WTC11 (cell line): ENCODE results near the gene RAX2. TPM values are rescaled to one million over a fixed set of nuclear protein-coding genes. Genes with fewer than 3 reads are reported as not detected.

ENCODE experiments used
- ATAC-seq: fragments of 200-7000 bp; cut with Tn5 transposase; 2 replicates; pipeline ENCODE4 v1.10.0; 2021; ENCODE audit warnings: mild to moderate bottlenecking, moderate library complexity
- CTCF ChIA-PET: fragments of 300-600 bp; sonication (Branson Sonifier 250); formaldehyde crosslinking; loops from one replicate; lab custom pipeline; 2021; ENCODE audit warnings: antibody characterized with exemption; lab: Charles Lee
- POLR2A ChIA-PET: fragments of 350-600 bp; sonication (Branson Sonifier 250); formaldehyde crosslinking; loops from one replicate; lab custom pipeline; 2021; ENCODE audit warnings: antibody characterized with exemption; lab: Charles Lee
- DNase-seq: peaks from one replicate; pipeline ENCODE4 v3.0.0; 2021; ENCODE audit warnings: low spot score
- H3K27ac Mint-ChIP-seq: 2 replicates; pipeline ENCODE4 v1.8.0; 2021; ENCODE audit warnings: mixed read lengths
- H3K27me3 Mint-ChIP-seq: 2 replicates; pipeline ENCODE4 v1.8.0; 2021; ENCODE audit warnings: low read depth, mild to moderate bottlenecking, moderate library complexity, mixed read lengths
- H3K36me3 Mint-ChIP-seq: 2 replicates; pipeline ENCODE4 v1.8.0; 2021; ENCODE audit warnings: mixed read lengths
- H3K4me1 Mint-ChIP-seq: 2 replicates; pipeline ENCODE4 v1.8.0; 2022; ENCODE audit warnings: mixed read lengths
- H3K4me3 Mint-ChIP-seq: 2 replicates; pipeline ENCODE4 v1.8.0; 2021; ENCODE audit warnings: mild to moderate bottlenecking, moderate library complexity, mixed read lengths
- H3K9me3 Mint-ChIP-seq: 2 replicates; pipeline ENCODE4 v1.8.0; 2021; ENCODE audit warnings: mixed read lengths
- ATF6 ChIP-seq: sonication (generic); formaldehyde crosslinking; IDR thresholded peaks from 2 replicates; pipeline ENCODE4 v1.8.1; 2023; ENCODE audit warnings: mild to moderate bottlenecking, missing genetic modification reagents
- CBFB ChIP-seq: sonication (generic); formaldehyde crosslinking; IDR thresholded peaks from 2 replicates; pipeline ENCODE4 v1.8.1; 2022; ENCODE audit warnings: mild to moderate bottlenecking, low read depth, missing genetic modification reagents
- GRHL2 ChIP-seq: fragments of 250-450 bp; sonication (Bioruptor Pico); IDR thresholded peaks from 2 replicates; pipeline ENCODE4 v1.8.0; 2022; ENCODE audit warnings: mild to moderate bottlenecking, moderate library complexity; ENCODE audit not compliant: insufficient replicate concordance, severe bottlenecking
- HMGA2 ChIP-seq: fragments of 250-450 bp; sonication (Bioruptor Pico); IDR thresholded peaks from 2 replicates; pipeline ENCODE4 v1.4.0; 2021; ENCODE audit warnings: mild to moderate bottlenecking, moderate library complexity
- JAZF1 ChIP-seq: fragments of 250-450 bp; sonication (Bioruptor Pico); IDR thresholded peaks from 2 replicates; pipeline ENCODE4 v1.9.0; 2021; ENCODE audit warnings: moderate library complexity, mild to moderate bottlenecking, inconsistent platforms
- JUN ChIP-seq: sonication (generic); formaldehyde crosslinking; IDR thresholded peaks from 2 replicates; pipeline ENCODE4 v1.8.0; 2023; ENCODE audit warnings: mild to moderate bottlenecking, missing genetic modification reagents
- SOX15 ChIP-seq: fragments of 250-450 bp; sonication (Bioruptor Pico); IDR thresholded peaks from 2 replicates; pipeline ENCODE4 v1.9.0; 2021; ENCODE audit warnings: mild to moderate bottlenecking
- TP53 ChIP-seq: sonication (generic); formaldehyde crosslinking; IDR thresholded peaks from 2 replicates; pipeline ENCODE4 v1.8.1; 2023; ENCODE audit warnings: mild to moderate bottlenecking, missing genetic modification reagents
- ZNF138 ChIP-seq: sonication (generic); formaldehyde crosslinking; conservative IDR thresholded peaks from 2 replicates; pipeline ENCODE4 v1.8.1; 2022; ENCODE audit warnings: mild to moderate bottlenecking, moderate library complexity, missing genetic modification reagents
- ZNF219 ChIP-seq: sonication (generic); formaldehyde crosslinking; IDR thresholded peaks from 2 replicates; pipeline ENCODE4 v1.8.0; 2023; ENCODE audit warnings: missing genetic modification reagents, mild to moderate bottlenecking, borderline replicate concordance
- ZNF396 ChIP-seq: fragments of 250-450 bp; sonication (Bioruptor Pico); IDR thresholded peaks from 2 replicates; pipeline ENCODE4 v1.8.0; 2021; ENCODE audit warnings: mild to moderate bottlenecking, moderate library complexity, borderline replicate concordance
- ZNF532 ChIP-seq: fragments of 250-450 bp; sonication (Bioruptor Pico); IDR thresholded peaks from 2 replicates; pipeline ENCODE4 v1.9.0; 2021; ENCODE audit warnings: mild to moderate bottlenecking, borderline replicate concordance
- total RNA-seq: library from RNA; stranded (reverse); gene quantifications from 3 replicates; pipeline ENCODE4 v1.2.3, GENCODE V29; 2021
- TF ChIP-seq, protein P1 (sequence below): sonication (generic); formaldehyde crosslinking; IDR thresholded peaks from 2 replicates; pipeline ENCODE4 v1.8.1; 2022; ENCODE audit warnings: missing genetic modification reagents, borderline replicate concordance
- TF ChIP-seq, protein P2 (sequence below): sonication (generic); formaldehyde crosslinking; IDR thresholded peaks from 2 replicates; pipeline ENCODE4 v1.8.1; 2023; ENCODE audit warnings: mild to moderate bottlenecking, missing genetic modification reagents, moderate library complexity
- TF ChIP-seq, protein P3 (sequence below): fragments of 200-600 bp; IDR thresholded peaks from 2 replicates; pipeline ENCODE4 v1.8.0; 2022; ENCODE audit warnings: antibody characterized with exemption

The RAX2 gene
- total RNA-seq, 1 experiment from 2014 or later, result 0.09 TPM

DNA sequence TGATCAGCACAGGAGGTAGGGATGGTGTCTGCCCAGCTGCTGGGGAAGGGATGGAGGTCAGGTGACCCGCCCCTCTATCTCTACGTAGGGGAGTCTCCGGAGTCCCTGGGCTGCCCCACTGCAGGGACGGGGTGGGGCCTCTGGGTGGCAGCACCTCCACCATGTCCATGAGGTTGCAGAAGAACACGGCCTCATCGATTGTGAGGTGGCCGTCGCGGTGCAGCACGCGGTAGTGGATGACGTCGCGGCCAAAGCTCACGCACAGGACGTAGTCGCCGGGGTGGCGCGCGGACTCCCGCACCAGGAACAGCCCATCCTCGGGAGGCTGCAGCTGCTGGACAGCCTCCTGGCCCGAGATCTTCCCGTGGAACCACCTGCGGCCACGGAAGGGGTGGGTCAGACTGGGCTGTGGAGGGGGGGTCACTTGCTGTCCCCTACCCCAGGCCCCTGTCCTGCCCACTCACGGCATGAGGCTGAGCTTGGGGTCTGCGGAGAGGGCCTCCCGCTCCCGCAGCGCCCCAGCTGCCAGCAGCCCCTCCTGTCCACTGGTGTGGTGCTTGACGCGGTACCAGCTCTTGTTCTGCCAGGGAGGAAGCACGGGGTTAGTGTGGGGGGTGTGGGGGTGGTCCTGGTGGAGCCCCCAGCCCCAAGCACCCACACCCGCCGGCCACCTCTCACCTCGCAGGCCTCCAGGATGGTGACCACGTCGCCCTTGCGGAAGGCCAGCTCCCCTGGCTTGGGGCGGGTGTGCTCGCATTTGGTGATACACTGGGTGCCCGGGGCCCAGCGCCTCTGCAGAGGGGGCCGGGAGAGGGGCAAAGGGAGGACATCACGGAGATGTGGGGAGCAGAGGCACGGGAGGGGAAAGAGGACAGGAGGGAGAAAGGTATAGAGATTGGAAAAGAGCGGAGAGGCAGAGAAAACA, 11.9 kb upstream of the RAX2 start (continued):
- TF ChIP-seq, protein P1, sequence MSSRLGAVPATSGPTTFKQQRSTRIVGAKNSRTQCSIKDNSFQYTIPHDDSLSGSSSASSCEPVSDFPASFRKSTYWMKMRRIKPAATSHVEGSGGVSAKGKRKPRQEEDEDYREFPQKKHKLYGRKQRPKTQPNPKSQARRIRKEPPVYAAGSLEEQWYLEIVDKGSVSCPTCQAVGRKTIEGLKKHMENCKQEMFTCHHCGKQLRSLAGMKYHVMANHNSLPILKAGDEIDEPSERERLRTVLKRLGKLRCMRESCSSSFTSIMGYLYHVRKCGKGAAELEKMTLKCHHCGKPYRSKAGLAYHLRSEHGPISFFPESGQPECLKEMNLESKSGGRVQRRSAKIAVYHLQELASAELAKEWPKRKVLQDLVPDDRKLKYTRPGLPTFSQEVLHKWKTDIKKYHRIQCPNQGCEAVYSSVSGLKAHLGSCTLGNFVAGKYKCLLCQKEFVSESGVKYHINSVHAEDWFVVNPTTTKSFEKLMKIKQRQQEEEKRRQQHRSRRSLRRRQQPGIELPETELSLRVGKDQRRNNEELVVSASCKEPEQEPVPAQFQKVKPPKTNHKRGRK (CRISPR knock-in tag), result no peak

- ATAC-seq (no peak), DNase-seq (no peak)
- H3K27me3 Mint-ChIP-seq, result peaks cover 17% of the 10 kb centered on the region
- H3K27ac Mint-ChIP-seq, result no peak overlapping the region
- no peak overlapping the region for H3K4me3 Mint-ChIP-seq
- peaks cover 21% of the 10 kb centered on the region for H3K36me3 Mint-ChIP-seq
- peaks cover 7% of the 10 kb centered on the region for H3K4me1 Mint-ChIP-seq
- TF ChIP-seq ZNF138 (CRISPR knock-in tag), result no peak
- no peak for TF ChIP-seq TP53
- no peak for TF ChIP-seq JUN
- TF ChIP-seq SOX15 (CRISPR knock-in tag), result no peak
- TF ChIP-seq, protein P2, sequence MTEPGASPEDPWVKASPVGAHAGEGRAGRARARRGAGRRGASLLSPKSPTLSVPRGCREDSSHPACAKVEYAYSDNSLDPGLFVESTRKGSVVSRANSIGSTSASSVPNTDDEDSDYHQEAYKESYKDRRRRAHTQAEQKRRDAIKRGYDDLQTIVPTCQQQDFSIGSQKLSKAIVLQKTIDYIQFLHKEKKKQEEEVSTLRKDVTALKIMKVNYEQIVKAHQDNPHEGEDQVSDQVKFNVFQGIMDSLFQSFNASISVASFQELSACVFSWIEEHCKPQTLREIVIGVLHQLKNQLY (CRISPR knock-in tag), result no peak
- TF ChIP-seq, protein P3, sequence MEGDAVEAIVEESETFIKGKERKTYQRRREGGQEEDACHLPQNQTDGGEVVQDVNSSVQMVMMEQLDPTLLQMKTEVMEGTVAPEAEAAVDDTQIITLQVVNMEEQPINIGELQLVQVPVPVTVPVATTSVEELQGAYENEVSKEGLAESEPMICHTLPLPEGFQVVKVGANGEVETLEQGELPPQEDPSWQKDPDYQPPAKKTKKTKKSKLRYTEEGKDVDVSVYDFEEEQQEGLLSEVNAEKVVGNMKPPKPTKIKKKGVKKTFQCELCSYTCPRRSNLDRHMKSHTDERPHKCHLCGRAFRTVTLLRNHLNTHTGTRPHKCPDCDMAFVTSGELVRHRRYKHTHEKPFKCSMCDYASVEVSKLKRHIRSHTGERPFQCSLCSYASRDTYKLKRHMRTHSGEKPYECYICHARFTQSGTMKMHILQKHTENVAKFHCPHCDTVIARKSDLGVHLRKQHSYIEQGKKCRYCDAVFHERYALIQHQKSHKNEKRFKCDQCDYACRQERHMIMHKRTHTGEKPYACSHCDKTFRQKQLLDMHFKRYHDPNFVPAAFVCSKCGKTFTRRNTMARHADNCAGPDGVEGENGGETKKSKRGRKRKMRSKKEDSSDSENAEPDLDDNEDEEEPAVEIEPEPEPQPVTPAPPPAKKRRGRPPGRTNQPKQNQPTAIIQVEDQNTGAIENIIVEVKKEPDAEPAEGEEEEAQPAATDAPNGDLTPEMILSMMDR, result no peak
- TF ChIP-seq, protein P1 (CRISPR knock-in tag), result no peak
- TF ChIP-seq HMGA2 (CRISPR knock-in tag), result no peak
- TF ChIP-seq ATF6 (CRISPR knock-in tag), result no peak
- TF ChIP-seq JAZF1 (CRISPR knock-in tag), result no peak
- TF ChIP-seq GRHL2, result no peak
- no peak for TF ChIP-seq ZNF396 (CRISPR knock-in tag)
- no peak for TF ChIP-seq CBFB (CRISPR knock-in tag)
- TF ChIP-seq ZNF532, result no peak
- no peak for TF ChIP-seq ZNF219 (CRISPR knock-in tag)
- POLR2A ChIA-PET, result no interaction called here
- peaks cover 18% of the 10 kb centered on the region for H3K9me3 Mint-ChIP-seq
- CTCF ChIA-PET, result interaction anchor here (0.6 to 2.7 kb wide), 15 partner anchors 8 to 205 kb away, joined by 3 to 17 read pairs (median 6); partner anchors contain the start of genes APBA3, MRPL54 and RAX2
Observed at GRCh38 chr19:3782903-3783302, 10.9 kb upstream of the RAX2 start.
